Stimulated activated CD8-positive, alpha-beta memory T cell treated with anti-CD3 and anti-CD28 coated beads, Interleukin-4, amount 100 ng/mL, for 1 hour (primary cell): ENCODE measurements around the gene CHN1.
A peak's percentile ranks its signal among the peaks of the same experiment; 100 is the strongest.

Source experiments
- DNase-seq, 2 donors: peaks; one replicate each; pipeline ENCODE4 v3.0.0-alpha.2; 2020; ENCODE audit warnings: low read depth in 2 of 2, low spot score in 1 of 2

Gene CHN1

DNA sequence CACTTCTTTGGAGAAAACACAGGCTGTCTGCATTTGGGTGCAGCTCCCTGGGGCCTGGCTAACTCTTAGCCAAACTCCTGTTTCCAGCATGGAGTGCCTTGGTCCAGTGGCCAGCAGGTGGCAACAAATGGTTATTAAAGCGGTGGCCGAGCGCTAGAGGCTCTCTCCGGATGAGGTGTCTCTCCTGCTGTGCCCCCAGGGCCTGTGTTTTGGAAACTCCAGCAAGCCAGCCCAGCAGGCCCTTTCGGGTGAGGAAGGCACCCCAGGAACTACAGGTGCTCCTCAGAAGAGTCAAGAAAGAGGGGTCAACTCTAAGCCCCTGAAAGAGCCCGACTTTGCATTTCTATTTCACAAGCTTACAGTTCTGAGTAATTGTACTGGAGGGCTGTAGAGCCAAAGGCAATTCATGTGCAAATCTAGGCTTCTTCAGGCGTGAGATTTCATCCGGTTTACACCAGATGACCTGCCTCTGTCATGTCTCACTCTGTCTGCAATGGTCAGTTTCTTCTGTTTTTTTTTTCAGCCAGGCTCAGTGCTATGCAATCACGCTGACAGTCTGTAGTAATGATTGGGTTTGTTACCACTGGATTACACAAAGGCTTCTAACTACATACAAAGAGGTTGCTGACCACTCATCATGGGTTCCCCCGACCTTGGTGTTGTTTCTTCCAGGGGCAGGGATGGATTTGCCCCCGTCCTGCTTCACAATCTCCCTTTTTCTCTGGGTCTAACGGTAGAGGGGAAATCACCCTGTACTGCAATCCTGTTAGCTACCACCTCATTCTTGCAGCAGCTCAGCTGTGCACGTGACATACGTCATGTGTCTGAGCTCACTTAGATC is 233.3 kb downstream of the CHN1 start:
- DNase-seq = no peak

DNA sequence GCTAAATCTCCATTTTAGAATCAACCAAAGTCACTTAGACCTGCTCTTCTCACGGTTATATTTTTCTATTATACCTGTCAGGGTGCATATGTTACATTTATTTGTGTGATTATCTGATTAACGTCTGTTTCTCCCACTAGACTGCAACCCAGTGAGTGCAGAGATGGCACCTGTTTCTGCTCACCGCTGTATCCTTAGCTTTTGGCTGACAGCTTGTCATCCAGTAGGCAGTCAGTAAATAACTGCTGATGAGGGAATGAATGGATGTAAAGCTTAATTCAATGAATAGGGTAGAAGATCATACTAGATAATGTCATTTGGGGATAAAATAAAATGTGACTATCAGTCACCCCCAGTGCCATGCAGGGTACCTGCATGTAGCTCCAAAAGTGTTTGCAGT is 234.0 kb downstream of the CHN1 start:
- no peak for DNase-seq

DNA sequence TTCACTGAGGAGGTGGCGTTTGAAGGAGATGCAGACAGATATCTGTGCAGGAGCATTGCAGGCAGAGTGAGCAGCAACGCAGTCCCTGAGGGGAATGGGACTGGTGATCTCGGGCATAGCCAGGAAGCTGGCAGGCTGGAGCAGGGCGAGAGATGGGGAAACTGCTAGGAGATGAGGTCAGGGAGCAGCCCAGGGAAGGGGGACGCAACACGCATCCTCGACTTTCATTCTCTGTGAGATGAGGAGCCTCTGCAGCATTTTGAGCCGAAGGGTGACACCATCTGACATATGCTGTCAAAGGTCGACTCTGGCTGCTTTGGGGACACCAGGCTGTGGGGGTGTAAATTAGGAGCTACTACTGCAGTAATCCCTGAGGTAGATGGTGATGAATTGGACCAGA is 236.6 kb downstream of the CHN1 start:
- DNase-seq = no peak

DNA sequence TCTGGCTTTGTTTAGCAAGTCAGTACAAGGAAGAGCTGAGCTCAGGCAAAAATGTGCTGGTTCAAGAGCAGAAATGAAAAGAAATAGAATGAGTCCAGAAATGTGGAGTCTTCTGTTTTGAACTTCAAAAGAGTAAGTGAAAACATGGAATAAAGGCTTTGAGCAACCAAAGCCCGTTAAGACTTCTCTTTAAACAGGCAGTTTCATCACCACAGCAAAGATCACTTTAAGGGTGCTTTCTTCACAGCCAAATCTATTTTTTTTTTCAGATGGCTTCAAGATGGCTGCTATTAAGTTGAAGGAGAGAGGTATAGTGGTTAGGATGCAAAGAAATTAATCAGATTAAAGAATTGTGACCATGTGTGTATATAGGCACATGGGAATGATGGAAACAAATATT is 238.9 kb downstream of the CHN1 start:
- no peak for DNase-seq

DNA sequence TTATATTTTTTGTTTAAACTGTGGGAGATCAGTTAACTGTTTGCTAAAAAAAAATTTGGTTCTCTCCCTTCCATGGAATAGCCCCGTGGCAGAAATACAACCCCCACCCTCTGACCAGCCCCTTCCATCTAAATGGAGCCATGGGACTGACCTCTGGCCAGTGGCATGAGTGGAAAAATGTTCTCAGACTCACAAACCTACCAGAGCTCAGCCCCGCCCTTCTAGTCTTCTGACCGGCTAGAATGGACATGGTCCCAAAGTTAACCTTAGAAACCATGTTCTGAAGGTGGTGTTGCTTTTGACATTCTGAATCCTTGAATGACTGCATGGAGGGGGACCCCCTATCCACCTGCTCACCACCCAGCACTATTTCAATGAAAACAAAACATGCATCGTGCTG is 239.6 kb downstream of the CHN1 start:
- no peak for DNase-seq

DNA sequence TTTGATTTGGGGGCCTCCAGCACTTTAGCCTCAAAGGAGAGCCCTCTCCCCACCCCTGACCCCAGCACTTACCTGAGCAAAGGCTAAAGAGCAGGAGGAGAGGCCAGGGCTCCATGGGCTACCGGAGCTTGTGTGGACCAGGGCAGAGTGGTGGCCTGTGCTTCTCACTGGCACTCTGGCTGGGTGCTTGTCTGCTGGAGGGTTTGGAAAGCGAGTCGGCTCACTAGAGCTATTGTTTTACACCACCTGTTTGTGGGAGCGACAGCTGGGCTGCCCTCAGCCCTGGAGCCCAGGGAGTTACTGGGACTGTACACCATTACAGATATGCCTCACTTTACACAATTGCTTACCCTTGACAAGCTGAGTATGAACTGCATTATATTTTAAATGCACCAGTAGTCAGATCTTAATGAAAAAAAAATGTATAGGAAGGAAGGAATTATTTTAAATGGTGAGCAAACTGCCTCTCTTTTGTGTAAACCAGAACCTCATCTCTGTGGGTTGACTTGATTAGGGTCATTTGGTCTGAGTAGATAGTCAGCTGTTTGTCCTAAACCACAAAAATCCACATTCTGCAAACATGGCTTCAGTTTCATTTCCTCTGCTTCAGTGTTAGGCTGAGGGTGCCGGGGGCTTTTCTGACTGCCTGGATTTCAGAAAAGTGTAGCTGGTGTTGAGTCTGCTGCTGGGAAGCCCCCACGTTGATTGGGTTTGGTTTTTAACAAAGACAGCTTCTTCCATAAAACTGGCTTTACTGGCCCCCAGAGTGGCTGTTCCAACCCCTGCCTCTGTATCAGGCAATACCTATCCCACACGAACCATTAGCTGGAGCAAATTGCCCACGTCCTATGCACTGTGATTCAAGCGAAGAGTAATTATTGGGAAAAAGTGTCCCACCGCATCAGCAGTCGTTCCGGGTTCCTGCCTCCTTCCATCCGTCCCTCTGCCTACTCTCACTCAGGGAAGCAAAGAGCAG is 240.6 kb downstream of the CHN1 start, which contains the start of gene CHRNA1:
CHRNA1 (minus strand) TSS at position 193 of the 976 bp plus-strand sequence; CDS start at position 115, 78 bp downstream.
- DNase-seq = no peak

DNA sequence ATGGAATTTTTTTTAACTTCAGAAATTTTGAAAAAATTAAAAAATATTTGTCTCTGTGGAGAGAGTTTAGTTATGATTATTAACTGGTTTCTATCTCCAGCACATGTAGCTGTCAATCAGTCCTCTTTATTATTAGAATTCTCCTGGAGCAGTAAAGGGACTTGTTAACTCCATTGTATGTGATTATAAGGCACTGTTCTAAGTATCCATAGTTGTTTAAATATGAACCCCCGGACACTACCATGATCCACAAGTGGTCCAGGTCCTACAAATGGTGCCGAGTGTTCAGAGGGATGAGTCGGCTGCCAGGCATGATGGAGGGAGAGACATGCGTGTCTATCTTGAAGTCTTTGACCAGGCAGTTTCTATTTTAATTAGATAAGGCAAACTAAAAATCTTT is 241.4 kb downstream of the CHN1 start:
- DNase-seq = no peak

DNA sequence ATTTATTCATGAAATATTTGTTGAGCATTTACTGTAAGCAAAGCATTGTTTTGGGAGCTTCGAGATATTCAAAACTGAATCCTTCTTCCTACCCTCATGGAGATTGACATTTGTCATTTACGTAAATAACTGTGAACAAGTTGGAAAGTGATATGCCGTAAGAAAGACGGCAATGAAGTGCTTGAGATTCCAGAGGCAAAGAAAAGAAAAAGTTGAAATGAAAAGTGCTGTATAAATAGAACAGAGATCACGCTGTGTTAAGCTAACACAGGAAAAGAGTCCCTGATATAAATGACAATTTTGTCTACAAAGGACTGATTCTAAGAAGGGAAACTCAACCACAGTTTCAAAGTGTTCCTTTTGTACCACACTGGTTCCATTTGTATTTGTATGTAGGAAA is 242.7 kb downstream of the CHN1 start:
- DNase-seq = no peak

DNA sequence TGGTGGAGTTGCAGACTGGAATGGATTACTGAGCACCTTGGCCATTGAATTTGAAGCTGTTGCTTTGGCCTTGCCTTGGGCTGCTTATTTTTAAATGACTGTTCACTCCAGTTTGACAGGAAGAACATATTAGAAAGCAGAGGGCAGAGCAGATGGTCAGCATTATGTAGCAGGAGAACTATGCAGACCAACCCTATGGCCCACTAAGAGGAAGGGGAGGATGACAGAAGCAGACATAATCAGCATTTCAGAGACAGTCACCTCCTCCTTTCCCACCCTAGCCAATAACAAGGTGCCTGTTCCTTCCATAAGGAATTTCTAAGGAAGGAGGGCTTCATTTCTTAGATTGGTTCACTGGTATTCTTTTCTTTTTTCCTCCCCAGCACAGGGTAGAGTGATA is 243.3 kb downstream of the CHN1 start:
- no peak for DNase-seq

DNA sequence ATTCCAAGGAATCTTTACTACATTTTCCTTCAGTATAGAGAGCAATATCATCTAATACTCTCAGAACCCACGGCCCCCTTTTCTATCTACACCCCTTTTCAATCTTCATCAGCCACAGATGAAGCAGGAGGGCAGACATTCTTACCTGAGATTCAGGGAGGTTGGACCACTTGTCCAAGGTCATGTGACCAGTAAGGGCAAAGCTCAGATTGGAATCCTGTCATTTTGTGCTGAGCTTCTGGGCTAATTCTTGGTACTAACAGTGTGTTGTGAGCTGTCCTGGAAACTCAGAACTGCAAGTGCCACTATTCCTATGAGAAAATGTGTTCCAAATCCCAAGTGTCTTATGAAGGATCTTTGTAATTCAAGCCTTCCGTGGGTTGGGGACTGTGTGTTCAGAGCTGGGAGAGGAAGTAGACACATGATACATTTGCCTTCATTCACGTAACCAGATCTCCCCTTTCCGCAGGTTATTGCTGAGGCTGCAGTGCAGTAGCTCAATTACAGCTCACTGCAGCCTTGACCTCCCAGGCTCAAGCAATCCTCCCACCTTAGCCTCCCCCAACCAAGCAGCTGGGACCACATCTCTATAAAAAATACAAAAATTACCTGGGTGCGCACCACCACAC is 244.2 kb downstream of the CHN1 start:
- no peak for DNase-seq

DNA sequence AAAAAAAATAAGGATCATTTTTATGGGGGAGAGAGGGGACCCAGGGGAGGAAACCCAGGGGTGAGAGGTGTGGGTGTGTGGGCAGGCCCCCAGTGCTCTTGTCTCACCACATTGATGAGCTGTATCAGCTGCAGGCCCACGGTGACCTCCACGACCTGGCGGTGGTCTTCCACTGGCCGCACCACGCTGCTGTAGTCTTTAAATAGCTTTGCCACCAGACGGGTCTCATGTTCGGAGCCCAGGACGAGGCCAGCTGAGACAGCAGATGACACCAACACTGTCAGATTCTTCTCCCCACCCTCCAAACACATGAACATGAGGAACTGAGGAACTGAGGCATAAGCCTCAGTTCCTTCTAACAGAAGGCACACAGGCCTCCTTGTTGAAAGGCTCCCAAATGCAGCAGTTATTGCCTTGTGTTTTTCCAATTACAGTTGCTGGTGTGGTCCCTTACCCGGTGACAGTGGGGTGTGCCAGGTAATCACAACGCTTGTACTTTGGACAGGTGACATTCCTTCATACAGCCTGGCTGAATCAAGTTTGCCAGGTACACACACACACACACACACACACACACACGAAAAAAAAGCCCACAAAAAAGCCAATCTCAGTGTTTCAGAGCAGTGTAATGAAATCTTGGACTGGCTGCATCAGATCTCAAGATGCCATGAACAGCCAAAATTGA is 245.7 kb downstream of the CHN1 start:
- DNase-seq = no peak

DNA sequence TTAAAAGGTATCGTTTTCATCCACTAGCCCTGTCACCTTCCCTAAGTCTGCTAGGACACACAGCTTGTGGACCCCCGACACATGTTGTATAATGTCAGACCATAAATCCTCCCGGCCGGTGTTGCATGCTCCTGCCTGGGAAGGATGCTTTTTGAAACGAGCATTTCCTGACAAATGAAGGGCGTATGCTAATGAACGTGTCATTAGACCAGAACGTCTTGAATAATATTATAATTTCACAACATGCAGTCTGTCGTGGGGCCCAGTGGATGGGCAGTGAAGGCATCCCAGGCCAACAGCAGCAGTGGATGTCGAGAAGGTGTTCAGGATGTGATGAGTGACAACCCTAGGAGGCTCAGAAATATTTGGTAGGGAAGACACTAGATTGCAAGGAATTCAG is 248.4 kb downstream of the CHN1 start:
- DNase-seq = no peak

DNA sequence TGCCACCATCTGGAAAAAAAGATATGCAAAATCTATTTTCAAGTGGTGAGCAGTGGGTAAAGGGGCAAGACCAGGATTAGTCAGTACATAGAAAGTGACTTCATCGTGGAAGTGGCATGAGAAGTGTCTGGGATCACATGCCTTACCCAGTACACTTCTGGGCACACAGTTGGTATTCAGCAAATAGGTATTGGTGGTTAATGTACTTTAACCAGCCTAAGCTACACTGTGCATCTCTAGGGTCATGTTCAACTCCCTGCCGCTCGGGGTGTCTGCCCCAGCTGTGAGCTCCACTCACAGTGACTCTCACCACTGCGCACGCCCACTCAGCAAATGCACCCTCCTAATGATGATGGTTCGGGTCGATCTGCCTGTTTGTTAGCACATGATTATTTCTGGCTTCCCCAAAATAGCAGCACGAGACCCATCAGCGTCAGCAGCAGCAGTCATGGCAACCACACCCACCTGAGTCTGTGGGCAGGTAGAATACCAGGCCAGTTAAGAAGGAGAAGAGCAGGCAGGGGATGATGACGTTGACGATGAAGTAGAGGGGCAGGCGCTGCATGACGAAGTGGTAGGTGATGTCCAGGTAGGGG is 252.0 kb downstream of the CHN1 start:
- no peak for DNase-seq

DNA sequence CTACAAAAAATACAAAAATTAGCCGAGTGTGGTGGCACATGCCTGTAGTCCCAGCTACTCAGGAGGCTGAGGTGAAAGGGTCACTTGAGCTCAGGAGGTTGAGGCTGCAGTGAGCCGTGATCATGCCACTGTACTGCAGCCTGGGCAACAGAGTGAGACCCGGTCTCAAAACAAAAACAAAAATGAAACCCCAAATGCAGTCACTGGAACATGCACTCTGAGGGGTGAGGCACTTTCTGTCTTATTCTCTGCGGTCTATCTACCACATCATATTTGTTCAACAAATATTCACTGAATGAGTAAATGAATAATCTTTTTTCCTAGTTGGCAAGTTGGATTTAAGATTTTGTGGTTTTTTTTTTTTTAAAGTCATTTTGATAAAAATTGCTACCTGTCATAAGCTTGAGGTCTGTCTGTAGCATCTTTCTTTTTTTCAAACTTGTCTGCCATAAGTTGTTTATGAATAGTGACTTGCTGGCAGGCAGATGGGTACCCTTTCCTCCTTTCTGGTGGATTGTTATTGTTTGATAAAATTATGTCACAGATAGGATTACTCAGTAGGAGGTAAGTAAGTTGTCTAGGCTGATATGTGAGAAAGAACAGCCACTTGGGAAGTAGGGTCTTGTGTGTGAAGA is 252.7 kb downstream of the CHN1 start:
- DNase-seq = no peak

DNA sequence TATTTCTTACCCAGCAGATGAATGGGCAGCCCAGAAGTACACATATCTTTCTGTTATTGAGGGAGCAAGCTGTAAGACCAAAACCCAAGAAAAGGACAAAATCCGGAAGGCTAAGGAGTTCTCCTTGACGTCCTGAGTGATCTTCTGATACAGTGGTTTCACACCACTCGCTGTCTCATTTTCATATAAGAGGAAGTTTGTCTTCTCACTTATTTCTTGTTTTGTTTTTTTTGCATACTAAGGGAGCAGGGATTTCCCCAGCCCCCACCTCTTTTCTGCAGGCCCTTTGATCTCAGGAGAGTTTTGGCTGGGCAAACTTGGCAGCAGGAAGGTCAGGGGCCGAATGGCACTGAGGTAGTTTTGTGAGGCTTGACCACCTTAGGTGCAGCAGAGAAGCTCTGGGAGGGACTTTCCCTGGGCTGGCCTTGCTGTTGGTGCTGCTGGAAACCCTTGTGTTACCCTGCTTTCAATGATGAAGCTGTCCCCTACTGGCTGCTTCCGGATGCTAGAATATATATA is 254.2 kb downstream of the CHN1 start:
- no peak for DNase-seq

DNA sequence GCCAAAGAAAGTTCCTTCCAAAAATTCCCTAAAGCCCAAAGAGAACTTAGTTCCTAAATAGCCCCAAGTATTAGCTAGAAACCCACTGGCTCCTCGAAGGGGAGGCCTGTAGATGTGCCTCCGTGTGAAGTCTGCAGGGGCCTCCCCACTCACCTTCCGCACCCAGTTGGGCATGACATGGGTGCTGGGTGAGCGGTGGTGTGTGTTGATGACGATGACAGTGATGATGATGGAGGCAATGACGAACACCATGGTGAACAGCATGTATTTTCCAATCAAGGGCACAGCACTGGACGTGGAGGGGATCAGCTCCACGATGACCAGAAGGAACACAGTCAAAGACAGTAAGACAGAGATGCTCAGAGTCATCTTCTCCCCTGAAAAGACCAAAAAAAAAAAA is 255.4 kb downstream of the CHN1 start:
- DNase-seq = no peak

DNA sequence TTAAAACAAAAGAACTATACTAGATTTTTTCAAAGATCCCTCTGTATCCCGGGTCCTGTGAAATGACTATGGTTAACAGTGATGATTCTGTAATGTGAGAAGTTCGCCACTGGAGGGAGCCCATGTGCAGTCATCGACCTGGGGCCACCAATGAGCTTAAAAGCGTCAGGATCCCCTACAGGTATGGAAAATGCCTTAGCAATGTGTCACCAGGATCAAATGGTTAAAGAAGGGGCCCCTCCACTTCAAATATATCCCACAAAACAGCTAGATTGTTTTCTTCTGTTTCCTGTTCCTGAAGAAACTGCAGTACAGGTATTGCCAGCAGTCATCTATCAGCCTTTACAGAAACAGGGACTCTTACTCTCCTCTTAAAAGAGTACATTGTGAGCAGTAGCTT is 256.2 kb downstream of the CHN1 start:
- DNase-seq = peak; percentile 43 to 55
